ENCODE measurements around the gene ACSS3.
A peak's percentile ranks its signal among the peaks of the same experiment; 100 is the strongest.
"Not testable (repeated sequence)": the region's sequence is repeated elsewhere in the genome, so short reads cannot be mapped to it uniquely, and the experiment has no call there.

Gene ACSS3

GRCh38 chr12:81170072-81170471 is 92.2 kb downstream of the ACSS3 start:
- DNase-seq: no peak

- no peak for DNase-seq
These were observed 95.0 kb downstream of the ACSS3 start for GRCh38 chr12:81172851-81173250.

- no peak for DNase-seq
These were observed 96.8 kb downstream of the ACSS3 start for GRCh38 chr12:81174664-81175063.

- no peak for DNase-seq
These were observed 98.9 kb downstream of the ACSS3 start for GRCh38 chr12:81176796-81177195.

GRCh38 chr12:81181691-81182090 is 103.8 kb downstream of the ACSS3 start:
- DNase-seq: no peak

GRCh38 chr12:81187686-81188085 is 109.8 kb downstream of the ACSS3 start:
- DNase-seq: no peak

GRCh38 chr12:81196595-81196994 is 118.7 kb downstream of the ACSS3 start:
- DNase-seq: no peak

- DNase-seq: not testable (repeated sequence)
These were observed 122.7 kb downstream of the ACSS3 start for GRCh38 chr12:81200561-81200960.

- DNase-seq: no peak
These were observed 125.9 kb downstream of the ACSS3 start for GRCh38 chr12:81203671-81204204.

GRCh38 chr12:81205416-81205815 is 127.5 kb downstream of the ACSS3 start:
- DNase-seq: no peak

GRCh38 chr12:81206429-81206828 is 128.6 kb downstream of the ACSS3 start:
- peak; percentile 79 to 92 for DNase-seq

GRCh38 chr12:81207173-81207572 is 129.3 kb downstream of the ACSS3 start:
- DNase-seq: no peak

GRCh38 chr12:81207664-81208063 is 129.8 kb downstream of the ACSS3 start:
- DNase-seq: no peak

- DNase-seq: peak; percentile 38 to 50
These were observed 130.5 kb downstream of the ACSS3 start for GRCh38 chr12:81208187-81208911.

- peak in 1 of 2 experiments; percentile 7 for DNase-seq
These were observed 131.1 kb downstream of the ACSS3 start for GRCh38 chr12:81209012-81209411.

- peak; percentile 63 to 65 for DNase-seq
These were observed 131.9 kb downstream of the ACSS3 start for GRCh38 chr12:81209772-81210225.

- DNase-seq: no peak
These were observed 133.4 kb downstream of the ACSS3 start for GRCh38 chr12:81211306-81211705.

GRCh38 chr12:81212996-81213696 is 135.3 kb downstream of the ACSS3 start:
- DNase-seq: no peak

GRCh38 chr12:81216739-81217138 is 138.9 kb downstream of the ACSS3 start:
- no peak for DNase-seq

- no peak for DNase-seq
These were observed 143.8 kb downstream of the ACSS3 start for GRCh38 chr12:81221681-81222080.

- DNase-seq: no peak
These were observed 145.1 kb downstream of the ACSS3 start for GRCh38 chr12:81222846-81223592.

GRCh38 chr12:81224626-81225025 is 146.7 kb downstream of the ACSS3 start:
- no peak for DNase-seq

- peak; percentile 84 to 87 for DNase-seq
These were observed 151.9 kb downstream of the ACSS3 start for GRCh38 chr12:81229759-81230158.

All from SHP77 (cell line).